Right lobe of liver (tissue), 6 donors: ENCODE measurements around the gene HSPG2. TPM values are rescaled to one million over a fixed set of nuclear protein-coding genes. Genes with fewer than 3 reads are reported as not detected.

Experiments
- ATAC-seq, 4 donors: fragments of 200-7000 bp; cut with Tn5 transposase; one replicate each; pipeline ENCODE4 v1.9.1; 2020; ENCODE audit warnings: mild to moderate bottlenecking in 4 of 4, moderate library complexity in 4 of 4
- DNase-seq, 3 donors: peaks; one replicate each; pipeline ENCODE4 v3.0.0-alpha.2; 2020
- H3K27ac ChIP-seq, 3 donors: fragments of 200-600 bp; one replicate each; pipeline ENCODE4 v1.8.0; 2022
- H3K27me3 ChIP-seq, 2 donors: fragments of 200-600 bp; one replicate each; pipeline ENCODE4 v1.8.0; 2022
- H3K36me3 ChIP-seq, 4 donors: fragments of 200-600 bp; sonication (generic) in 1 of 4; one replicate each; pipeline versions ENCODE4 v1.5.1 to v1.8.0; 2017 to 2022; ENCODE audit warnings: control low read depth in 1 of 4
- H3K4me1 ChIP-seq, 4 donors: fragments of 200-600 bp; sonication (generic) in 1 of 4; one replicate each; pipeline versions ENCODE4 v1.5.1 to v1.8.0; 2017 to 2022; ENCODE audit warnings: control low read depth in 1 of 4
- H3K4me3 ChIP-seq, 3 donors: fragments of 200-600 bp; one replicate each; pipeline ENCODE4 v1.8.0; 2022
- H3K9me3 ChIP-seq, 4 donors: fragments of 200-600 bp; sonication (generic) in 1 of 4; one replicate each; pipeline versions ENCODE4 v1.5.1 to v1.8.0; 2017 to 2022; ENCODE audit warnings: control low read depth in 1 of 4
- CTCF ChIP-seq, 4 donors: fragments of 200-600 bp in 3 of 4; fragments of 450-650 bp in 1 of 4; IDR thresholded peaks; one replicate each; pipeline versions ENCODE4 v1.5.1 to v1.8.0; 2016 to 2022; ENCODE audit warnings: antibody characterized with exemption in 4 of 4, mild to moderate bottlenecking in 2 of 4
- POLR2A ChIP-seq: fragments of 450-650 bp; IDR thresholded peaks from one replicate; pipeline ENCODE4 v1.6.1; 2017; ENCODE audit warnings: antibody characterized with exemption, mild to moderate bottlenecking
- WGBS: methylation state at CpG from one replicate; pipeline ENCODE4 v1.1.6; 2018; ENCODE audit warnings: low coverage, low lambda C conversion rate; ENCODE audit not compliant: insufficient coverage; ENCODE audit errors: missing lambda C conversion rate; 5-methylcytosine and 5-hydroxymethylcytosine counted together
- intact Hi-C, 2 donors: fragments of 100-400 bp; cut with DNase I; formaldehyde crosslinking; loops; one replicate each; pipeline versions ENCODE4 v1.11.2 to v1.14.1; 2022
- total RNA-seq, 6 experiments: library from RNA; depleted of rRNA in 2 of 6; stranded (reverse); fragments of >200 nt in 2 of 6; fragmentation: NEBNext Ultra II Directional in 3 of 6; extraction: Animal tissue kit (Norgen Biotek cat#: 25700) in 3 of 6; gene quantifications; one replicate each; pipeline versions ENCODE4 v1.1.0 to v1.2.4, GENCODE V29; 2016 to 2023
- donor health status: DM: no; HTN: yes; CAD: no.
- donor health status: DM: no; HTN: no; CAD: no.
- donor health status: DM: no; HTN: no; CAD: no.
- donor health status: DM: no; HTN: yes; CAD: no.
- donor health status: DM: no; HTN: yes; CAD: no.

The HSPG2 gene
- total RNA-seq, 6 experiments from 2014 or later, result 31.3 to 90.9 (median 43.7) TPM

GRCh38 chr1:21896652-21897532 is 40.2 kb downstream of the HSPG2 start:
- no peaks in the 10 kb centered on the region for H3K36me3 ChIP-seq
- no peaks in the 10 kb centered on the region for H3K4me1 ChIP-seq
- TF ChIP-seq POLR2A, result no peak
- TF ChIP-seq CTCF (IDR thresholded peaks at IDR 0.05), result no peak
- 46% methylated on average over 4 of the region's 20 CpGs for WGBS
- DNase-seq (peak; percentile 39 to 61 (median 57)), ATAC-seq (peak; percentile 26 to 67 (median 36))
- H3K27ac ChIP-seq, result no peak overlapping the region
- H3K27me3 ChIP-seq, result no peaks in the 10 kb centered on the region
- no peaks in the 10 kb centered on the region for H3K9me3 ChIP-seq
- H3K4me3 ChIP-seq, result no peak overlapping the region
- intact Hi-C loops, result no loop called here

- TF ChIP-seq POLR2A (no peak), CTCF (IDR thresholded peaks at IDR 0.05) (no peak)
- 45% methylated on average over 2 of the region's 8 CpGs for WGBS
- intact Hi-C loops, result no loop called here
- Histone ChIP-seq H3K27me3 (no peaks in the 10 kb centered on the region), H3K9me3 (no peaks in the 10 kb centered on the region), H3K36me3 (no peaks in the 10 kb centered on the region), H3K27ac (no peak overlapping the region), H3K4me3 (no peak overlapping the region), H3K4me1 (no peaks in the 10 kb centered on the region)
- ATAC-seq (no peak), DNase-seq (no peak)
Observed at GRCh38 chr1:21896026-21896425, 41.1 kb downstream of the HSPG2 start.

- WGBS, result 64% methylated on average over 3 of the region's 11 CpGs
- H3K9me3 ChIP-seq, result no peaks in the 10 kb centered on the region
- no peak overlapping the region for H3K27ac ChIP-seq
- no peaks in the 10 kb centered on the region for H3K36me3 ChIP-seq
- TF ChIP-seq POLR2A (no peak), CTCF (IDR thresholded peaks at IDR 0.05) (no peak)
- DNase-seq (peak in 2 of 3 donors; percentile 45 to 53), ATAC-seq (no peak)
- no peaks in the 10 kb centered on the region for H3K27me3 ChIP-seq
- H3K4me1 ChIP-seq, result no peaks in the 10 kb centered on the region
- intact Hi-C loops, result no loop called here
- H3K4me3 ChIP-seq, result no peak overlapping the region
Observed at GRCh38 chr1:21894034-21894881, 42.9 kb downstream of the HSPG2 start.

GRCh38 chr1:21893046-21893805 is 43.9 kb downstream of the HSPG2 start:
- no peaks in the 10 kb centered on the region for H3K4me1 ChIP-seq
- ATAC-seq (no peak), DNase-seq (peak in 1 of 3 donors; percentile 36)
- no peak for TF ChIP-seq POLR2A
- TF ChIP-seq CTCF (IDR thresholded peaks at IDR 0.05), result no peak
- intact Hi-C loops, result no loop called here
- H3K27me3 ChIP-seq, result no peaks in the 10 kb centered on the region
- no peak overlapping the region for H3K27ac ChIP-seq
- H3K4me3 ChIP-seq, result no peak overlapping the region
- no peaks in the 10 kb centered on the region for H3K36me3 ChIP-seq
- H3K9me3 ChIP-seq, result no peaks in the 10 kb centered on the region
- 80% methylated on average over 1 of the region's 14 CpGs for WGBS
